Measurements from ENCODE around the gene HIP1.

DNA sequence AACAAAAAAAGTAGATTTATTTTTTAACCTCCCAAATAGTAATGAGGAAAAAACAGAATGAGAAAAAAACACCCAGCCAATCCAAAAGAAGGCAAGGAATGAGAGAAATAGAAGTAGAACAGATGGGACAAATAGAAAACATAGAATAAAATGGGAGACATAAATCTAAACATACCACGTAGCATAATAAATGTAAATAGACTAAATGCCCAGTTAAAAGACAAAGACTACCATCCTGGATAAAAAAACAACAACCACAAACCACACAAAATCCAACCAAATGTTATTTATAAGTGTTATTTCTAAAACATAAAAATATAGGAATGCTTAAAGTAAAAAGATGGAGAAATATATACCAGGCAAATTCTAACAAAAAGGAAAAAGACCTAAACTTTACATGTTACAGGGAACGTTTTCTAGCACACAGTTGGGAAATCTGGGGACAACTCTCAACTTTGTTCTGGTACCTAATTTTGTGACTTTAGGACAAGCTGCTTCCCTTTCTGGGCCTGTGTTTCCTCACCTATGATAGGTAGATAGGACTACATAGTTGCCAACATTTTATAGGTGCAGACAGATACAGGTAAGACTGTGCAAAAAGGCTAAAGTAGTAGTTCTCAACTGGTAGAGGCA lies 148.3 kb downstream of the HIP1 start:
- TF ChIP-seq, protein P1, sequence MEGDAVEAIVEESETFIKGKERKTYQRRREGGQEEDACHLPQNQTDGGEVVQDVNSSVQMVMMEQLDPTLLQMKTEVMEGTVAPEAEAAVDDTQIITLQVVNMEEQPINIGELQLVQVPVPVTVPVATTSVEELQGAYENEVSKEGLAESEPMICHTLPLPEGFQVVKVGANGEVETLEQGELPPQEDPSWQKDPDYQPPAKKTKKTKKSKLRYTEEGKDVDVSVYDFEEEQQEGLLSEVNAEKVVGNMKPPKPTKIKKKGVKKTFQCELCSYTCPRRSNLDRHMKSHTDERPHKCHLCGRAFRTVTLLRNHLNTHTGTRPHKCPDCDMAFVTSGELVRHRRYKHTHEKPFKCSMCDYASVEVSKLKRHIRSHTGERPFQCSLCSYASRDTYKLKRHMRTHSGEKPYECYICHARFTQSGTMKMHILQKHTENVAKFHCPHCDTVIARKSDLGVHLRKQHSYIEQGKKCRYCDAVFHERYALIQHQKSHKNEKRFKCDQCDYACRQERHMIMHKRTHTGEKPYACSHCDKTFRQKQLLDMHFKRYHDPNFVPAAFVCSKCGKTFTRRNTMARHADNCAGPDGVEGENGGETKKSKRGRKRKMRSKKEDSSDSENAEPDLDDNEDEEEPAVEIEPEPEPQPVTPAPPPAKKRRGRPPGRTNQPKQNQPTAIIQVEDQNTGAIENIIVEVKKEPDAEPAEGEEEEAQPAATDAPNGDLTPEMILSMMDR (IDR thresholded peaks at IDR 0.05), result no peak
- no peak for TF ChIP-seq TCF7L2 (IDR thresholded peaks at IDR 0.05; ENCODE audit: low read depth, low read length)
